CD8-positive, alpha-beta memory T cell (primary cell): ENCODE measurements around the gene UNC13A. TPM values are rescaled to one million over a fixed set of nuclear protein-coding genes. Genes with fewer than 3 reads are reported as not detected.
"Not testable (repeated sequence)": the region's sequence is repeated elsewhere in the genome, so short reads cannot be mapped to it uniquely, and the experiment has no call there.

ENCODE experiments used
- CTCF ChIA-PET: fragments of 350-600 bp; sonication (Branson Sonifier 250); formaldehyde crosslinking; loops from one replicate; lab custom pipeline; 2021; ENCODE audit warnings: antibody characterized with exemption; lab: Charles Lee
- POLR2A ChIA-PET: fragments of 350-600 bp; sonication (Branson Sonifier 250); formaldehyde crosslinking; loops from one replicate; lab custom pipeline; 2021; ENCODE audit warnings: antibody characterized with exemption; lab: Charles Lee
- DNase-seq, 5 donors: peaks; one replicate each; pipeline versions ENCODE4 v3.0.0 to v3.0.0-alpha.2; 2020 to 2022; ENCODE audit warnings: mixed read lengths in 1 of 5
- H3K27ac ChIP-seq: one replicate; pipeline ENCODE4 v1.7.0; 2013; ENCODE audit warnings: low read depth, mild to moderate bottlenecking, low read length, moderate library complexity
- H3K27me3 ChIP-seq: 2 replicates; pipeline ENCODE4 v1.7.0; 2013; ENCODE audit warnings: low read length, mild to moderate bottlenecking; ENCODE audit not compliant: insufficient read depth, poor library complexity, severe bottlenecking
- H3K36me3 ChIP-seq: 2 replicates; pipeline ENCODE4 v1.7.0; 2013; ENCODE audit warnings: mild to moderate bottlenecking, low read length, moderate library complexity; ENCODE audit not compliant: insufficient read depth
- H3K4me1 ChIP-seq: 2 replicates; pipeline ENCODE4 v1.7.0; 2013; ENCODE audit warnings: mild to moderate bottlenecking, low read length, moderate library complexity; ENCODE audit not compliant: insufficient read depth
- H3K4me3 ChIP-seq: 2 replicates; pipeline ENCODE4 v1.7.0; 2013; ENCODE audit warnings: mild to moderate bottlenecking, low read length
- H3K9me3 ChIP-seq: 2 replicates; pipeline ENCODE4 v1.7.0; 2013; ENCODE audit warnings: mild to moderate bottlenecking, low read length
- H3K27ac Mint-ChIP-seq, 8 donors: one replicate each; pipeline ENCODE4 v1.8.0; 2020 to 2021; ENCODE audit warnings: mixed read lengths in 8 of 8, mild to moderate bottlenecking in 6 of 8, inconsistent platforms in 3 of 8, moderate library complexity in 3 of 8
- H3K27me3 Mint-ChIP-seq, 2 donors: one replicate each; pipeline ENCODE4 v1.8.0; 2020 to 2021; ENCODE audit warnings: mixed read lengths in 2 of 2, mild to moderate bottlenecking in 1 of 2, moderate library complexity in 1 of 2
- H3K36me3 Mint-ChIP-seq, 3 donors: one replicate each; pipeline ENCODE4 v1.8.0; 2020 to 2021; ENCODE audit warnings: mixed read lengths in 3 of 3, inconsistent platforms in 1 of 3, mild to moderate bottlenecking in 1 of 3
- H3K4me1 Mint-ChIP-seq, 3 donors: one replicate each; pipeline ENCODE4 v1.8.0; 2020 to 2021; ENCODE audit warnings: mixed read lengths in 3 of 3, inconsistent platforms in 1 of 3, mild to moderate bottlenecking in 1 of 3
- H3K4me3 Mint-ChIP-seq, 7 donors: one replicate each; pipeline ENCODE4 v1.8.0; 2020 to 2021; ENCODE audit warnings: mixed read lengths in 7 of 7, mild to moderate bottlenecking in 6 of 7, moderate library complexity in 4 of 7, inconsistent platforms in 2 of 7
- H3K9me3 Mint-ChIP-seq, 5 donors: one replicate each; pipeline ENCODE4 v1.8.0; 2020 to 2022; ENCODE audit warnings: mixed read lengths in 5 of 5, mild to moderate bottlenecking in 3 of 5, moderate library complexity in 2 of 5, inconsistent platforms in 1 of 5
- polyA plus RNA-seq: library from polyadenylated mRNA; unstranded; fragments of 300-500 nt; fragmentation: Illumina TruSeq; gene quantifications from one replicate; pipeline ENCODE4 v1.2.3, GENCODE V29; 2021
- total RNA-seq, 2 experiments: library from RNA; stranded (reverse); gene quantifications; one replicate each; pipeline ENCODE4 v1.2.3, GENCODE V29; 2021

The UNC13A gene
- total and polyA plus RNA-seq, 3 experiments from 2014 or later, result not detected

DNA sequence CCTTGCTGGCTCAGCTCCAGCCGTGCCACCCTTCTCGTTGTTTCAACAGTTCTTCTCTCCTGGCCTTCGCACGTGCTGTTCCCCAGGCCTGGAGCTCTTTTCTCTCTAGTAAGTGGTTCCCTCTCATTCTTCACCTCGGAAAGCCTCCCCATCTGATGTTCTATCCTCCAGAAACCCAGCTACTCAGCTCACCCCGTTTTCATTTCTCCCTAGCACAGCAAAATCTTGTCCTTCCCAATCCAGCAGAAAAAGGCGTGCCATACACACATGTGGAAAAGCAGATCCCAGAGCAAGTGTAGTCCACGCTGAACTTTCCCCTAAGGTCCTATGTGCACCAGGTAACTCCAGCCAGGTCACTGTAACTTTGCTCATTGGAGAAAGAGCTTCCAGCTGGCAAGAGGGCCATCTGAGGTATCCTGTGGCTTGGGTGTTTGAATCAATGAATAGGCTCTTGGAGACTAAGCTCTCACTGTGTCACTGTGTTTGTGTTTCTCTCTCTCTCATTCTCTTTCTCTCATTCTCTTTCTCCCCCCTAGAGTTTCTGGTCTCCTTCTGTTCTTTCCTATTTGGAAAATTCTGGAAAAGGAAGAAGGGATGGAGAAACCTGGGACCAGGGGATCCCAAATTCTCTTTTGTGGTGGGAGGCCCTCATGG is 83.7 kb downstream of the UNC13A start:
- H3K9me3 Mint-ChIP-seq, result peaks cover 0 to 4% (median 0%) of the 10 kb centered on the region in 5 donors
- no peaks in the 10 kb centered on the region for H3K9me3 ChIP-seq
- no peaks in the 10 kb centered on the region for H3K36me3 Mint-ChIP-seq
- DNase-seq, result no peak
- peaks cover 8% of the 10 kb centered on the region for H3K4me1 ChIP-seq
- no peaks in the 10 kb centered on the region for H3K27me3 ChIP-seq
- ChIA-PET CTCF (interaction anchor here (1.8 kb wide), 1 partner anchor 18 kb away, joined by 4 read pairs; no protein-coding TSS in a partner anchor), POLR2A (no interaction called here)
- H3K27me3 Mint-ChIP-seq, result peaks cover 34 to 45% of the 10 kb centered on the region in 2 donors
- no peak overlapping the region for H3K4me3 ChIP-seq
- H3K4me1 Mint-ChIP-seq, result peaks cover 8 to 10% (median 9%) of the 10 kb centered on the region in 3 donors
- no peak overlapping the region for H3K27ac Mint-ChIP-seq
- H3K27ac ChIP-seq, result no peak overlapping the region
- H3K4me3 Mint-ChIP-seq, result peak overlapping the region in 1 of 7 donors; percentile 37
- H3K36me3 ChIP-seq, result no peaks in the 10 kb centered on the region

DNA sequence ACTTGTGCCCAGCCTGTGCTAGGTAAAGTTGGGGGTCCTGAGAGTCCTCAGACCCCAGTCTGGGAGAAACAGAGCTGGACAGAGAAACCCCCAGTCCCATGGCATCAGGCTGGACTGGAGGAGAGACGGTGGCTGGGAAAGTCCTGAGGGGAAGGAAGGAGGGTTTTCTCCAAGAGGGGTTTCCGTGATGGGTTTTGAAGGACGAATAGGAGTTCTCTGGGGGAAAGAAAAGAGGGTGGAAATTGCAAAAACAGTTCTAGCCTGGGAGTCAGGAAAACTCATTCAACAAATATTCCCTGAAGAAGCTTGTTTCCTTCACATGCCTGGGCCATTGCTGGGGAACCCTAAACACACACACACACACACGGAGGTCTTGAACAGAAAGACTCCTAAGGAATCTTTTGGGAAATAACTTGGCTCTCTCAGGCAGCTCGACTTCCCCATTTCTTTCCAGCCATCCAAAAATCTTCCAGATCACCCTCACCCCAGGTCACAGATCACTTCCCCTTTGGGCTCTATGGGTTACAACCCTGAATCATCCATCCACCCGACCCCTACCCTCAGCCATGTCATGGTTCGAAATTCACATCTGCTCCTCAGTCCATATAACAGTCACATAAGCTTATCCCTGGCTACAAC is 85.2 kb downstream of the UNC13A start:
- no peak for DNase-seq
- no peak overlapping the region for H3K27ac Mint-ChIP-seq
- POLR2A ChIA-PET, result no interaction called here
- H3K9me3 Mint-ChIP-seq, result peaks cover 0 to 2% (median 0%) of the 10 kb centered on the region in 5 donors
- H3K9me3 ChIP-seq, result no peaks in the 10 kb centered on the region
- no peak overlapping the region for H3K4me3 ChIP-seq
- H3K27ac ChIP-seq, result no peak overlapping the region
- H3K36me3 ChIP-seq, result no peaks in the 10 kb centered on the region
- no peaks in the 10 kb centered on the region for H3K27me3 ChIP-seq
- H3K4me3 Mint-ChIP-seq, result peak overlapping the region in 1 of 7 donors; percentile 6
- H3K36me3 Mint-ChIP-seq, result no peaks in the 10 kb centered on the region
- peaks cover 8% of the 10 kb centered on the region for H3K4me1 ChIP-seq
- H3K27me3 Mint-ChIP-seq, result peaks cover 34 to 45% of the 10 kb centered on the region in 2 donors
- CTCF ChIA-PET, result interaction anchor here (1.8 kb wide), 1 partner anchor 19 kb away, joined by 4 read pairs; no protein-coding TSS in a partner anchor
- H3K4me1 Mint-ChIP-seq, result peaks cover 8 to 10% (median 9%) of the 10 kb centered on the region in 3 donors

DNA sequence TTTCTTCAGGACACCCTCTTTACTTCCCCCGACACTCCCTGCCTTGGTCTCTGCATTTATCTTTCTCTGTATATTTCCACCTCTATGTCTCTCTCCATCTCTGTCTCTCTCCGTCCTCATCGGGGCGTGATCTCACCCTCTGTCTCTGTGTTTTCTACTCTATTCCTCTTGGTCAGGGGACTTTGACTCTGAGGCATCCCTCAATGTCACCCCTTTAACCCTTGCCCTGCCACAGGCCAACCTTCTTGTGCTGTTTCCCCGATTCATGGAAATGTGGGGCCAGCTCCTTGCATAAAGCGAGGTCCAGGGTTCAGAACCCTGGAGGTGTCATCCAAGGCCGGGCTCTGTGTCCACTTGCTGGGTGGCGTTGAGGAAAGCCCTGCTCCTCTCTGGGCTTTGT is 85.9 kb downstream of the UNC13A start:
- Histone ChIP-seq H3K36me3 (no peaks in the 10 kb centered on the region), H3K27me3 (no peaks in the 10 kb centered on the region), H3K4me3 (no peak overlapping the region), H3K27ac (no peak overlapping the region), H3K9me3 (no peaks in the 10 kb centered on the region), H3K4me1 (peaks cover 8% of the 10 kb centered on the region)
- ChIA-PET POLR2A (no interaction called here), CTCF (no interaction called here)
- H3K4me1 Mint-ChIP-seq, result peaks cover 8 to 10% (median 9%) of the 10 kb centered on the region in 3 donors
- no peak for DNase-seq
- no peak overlapping the region for H3K4me3 Mint-ChIP-seq
- H3K9me3 Mint-ChIP-seq, result peaks cover 0 to 2% (median 0%) of the 10 kb centered on the region in 5 donors
- no peak overlapping the region for H3K27ac Mint-ChIP-seq
- H3K36me3 Mint-ChIP-seq, result no peaks in the 10 kb centered on the region
- peaks cover 34 to 45% of the 10 kb centered on the region in 2 donors for H3K27me3 Mint-ChIP-seq

DNA sequence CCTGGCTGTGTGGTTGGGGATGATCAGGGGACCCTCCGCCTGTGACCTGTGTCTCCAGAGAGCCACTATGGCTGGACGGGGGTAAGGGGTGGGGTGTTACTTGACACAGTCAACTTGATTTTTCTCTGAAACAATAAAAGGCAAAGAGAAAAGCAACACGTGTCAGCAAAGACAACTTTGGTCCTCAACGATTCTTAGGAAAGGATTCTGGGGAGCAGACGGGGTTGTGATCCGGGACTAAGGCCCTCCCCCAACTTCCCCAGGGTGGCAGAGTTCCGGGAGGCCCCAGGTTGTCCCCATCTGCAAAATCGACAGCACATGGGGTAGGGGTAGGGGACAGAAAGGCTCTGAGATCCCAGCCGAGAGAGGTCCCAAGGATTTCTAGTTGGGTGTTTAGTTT is 86.5 kb downstream of the UNC13A start:
- Mint-ChIP-seq H3K27ac (no peak overlapping the region), H3K9me3 (peaks cover 0 to 2% (median 0%) of the 10 kb centered on the region in 5 donors)

DNA sequence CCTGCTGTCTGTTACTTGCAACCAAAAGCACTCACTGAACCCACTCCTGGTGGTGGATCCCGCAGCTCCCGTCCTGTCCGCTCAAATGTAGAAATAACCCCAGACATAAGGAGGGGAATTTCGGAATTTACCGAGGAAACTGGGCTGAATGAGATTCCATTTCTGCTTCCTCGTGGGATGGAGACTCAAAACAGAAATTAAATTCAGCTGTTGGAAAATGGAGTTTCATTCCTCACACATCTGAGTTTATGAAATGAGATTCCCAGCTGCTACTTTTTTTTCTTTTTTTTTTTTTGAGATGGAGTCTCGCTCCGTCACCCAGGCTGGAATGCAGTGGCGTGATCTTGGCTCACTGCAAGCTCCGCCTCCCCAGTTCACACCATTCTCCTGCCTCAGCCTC is 88.4 kb downstream of the UNC13A start:
- Histone ChIP-seq H3K4me3 (no peak overlapping the region), H3K36me3 (no peaks in the 10 kb centered on the region), H3K27me3 (no peaks in the 10 kb centered on the region), H3K27ac (no peak overlapping the region), H3K4me1 (no peaks in the 10 kb centered on the region), H3K9me3 (no peaks in the 10 kb centered on the region)
- H3K4me1 Mint-ChIP-seq, result peaks cover 0 to 2% (median 0%) of the 10 kb centered on the region in 3 donors
- DNase-seq, result no peak
- H3K4me3 Mint-ChIP-seq, result no peak overlapping the region
- no peaks in the 10 kb centered on the region for H3K36me3 Mint-ChIP-seq
- CTCF ChIA-PET, result interaction anchor here (0.6 kb wide), 1 partner anchor 117 kb away, joined by 3 read pairs; no protein-coding TSS in a partner anchor
- H3K9me3 Mint-ChIP-seq, result no peaks in the 10 kb centered on the region
- peaks cover 29 to 37% of the 10 kb centered on the region in 2 donors for H3K27me3 Mint-ChIP-seq
- POLR2A ChIA-PET, result no interaction called here
- H3K27ac Mint-ChIP-seq, result no peak overlapping the region

More for the DNA sequence above, 86.5 kb downstream of the UNC13A start:
- no peak for DNase-seq
- H3K36me3 ChIP-seq, result no peaks in the 10 kb centered on the region
- Mint-ChIP-seq H3K36me3 (no peaks in the 10 kb centered on the region), H3K4me1 (peaks cover 5 to 6% (median 5%) of the 10 kb centered on the region in 3 donors), H3K27me3 (peaks cover 32 to 41% of the 10 kb centered on the region in 2 donors), H3K4me3 (no peak overlapping the region)
- peaks cover 8% of the 10 kb centered on the region for H3K4me1 ChIP-seq
- H3K4me3 ChIP-seq, result no peak overlapping the region
- H3K9me3 ChIP-seq, result no peaks in the 10 kb centered on the region
- ChIA-PET POLR2A (no interaction called here), CTCF (no interaction called here)
- H3K27me3 ChIP-seq, result no peaks in the 10 kb centered on the region
- no peak overlapping the region for H3K27ac ChIP-seq

DNA sequence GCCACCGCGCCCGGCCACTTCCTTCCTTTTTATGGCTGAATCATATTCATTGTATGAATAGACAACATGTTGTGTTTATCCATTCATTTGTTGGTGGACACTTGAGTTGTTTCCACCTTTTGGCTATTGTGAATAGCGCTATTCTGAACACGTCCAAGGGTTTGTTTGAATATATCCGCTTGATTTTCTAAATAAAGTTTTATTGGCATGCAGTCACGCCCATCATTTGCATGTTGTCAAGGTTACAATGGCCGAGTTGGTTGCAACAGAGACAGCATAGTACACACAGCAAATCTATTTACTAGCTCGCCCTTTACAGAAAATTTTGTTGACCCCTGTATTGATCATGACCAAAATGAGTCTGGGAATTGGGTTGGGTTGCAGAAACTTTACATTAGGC is 89.2 kb downstream of the UNC13A start:
- no peaks in the 10 kb centered on the region for H3K9me3 ChIP-seq
- no peak overlapping the region for H3K4me3 ChIP-seq
- no peaks in the 10 kb centered on the region for H3K36me3 Mint-ChIP-seq
- no peak for DNase-seq
- H3K27me3 Mint-ChIP-seq, result peaks cover 27 to 30% of the 10 kb centered on the region in 2 donors
- H3K27ac Mint-ChIP-seq, result no peak overlapping the region
- no peaks in the 10 kb centered on the region for H3K36me3 ChIP-seq
- H3K9me3 Mint-ChIP-seq, result no peaks in the 10 kb centered on the region
- POLR2A ChIA-PET, result no interaction called here
- peaks cover 0 to 2% (median 0%) of the 10 kb centered on the region in 3 donors for H3K4me1 Mint-ChIP-seq
- H3K27ac ChIP-seq, result no peak overlapping the region
- H3K4me3 Mint-ChIP-seq, result no peak overlapping the region
- H3K27me3 ChIP-seq, result no peaks in the 10 kb centered on the region
- CTCF ChIA-PET, result no interaction called here
- H3K4me1 ChIP-seq, result no peaks in the 10 kb centered on the region

DNA sequence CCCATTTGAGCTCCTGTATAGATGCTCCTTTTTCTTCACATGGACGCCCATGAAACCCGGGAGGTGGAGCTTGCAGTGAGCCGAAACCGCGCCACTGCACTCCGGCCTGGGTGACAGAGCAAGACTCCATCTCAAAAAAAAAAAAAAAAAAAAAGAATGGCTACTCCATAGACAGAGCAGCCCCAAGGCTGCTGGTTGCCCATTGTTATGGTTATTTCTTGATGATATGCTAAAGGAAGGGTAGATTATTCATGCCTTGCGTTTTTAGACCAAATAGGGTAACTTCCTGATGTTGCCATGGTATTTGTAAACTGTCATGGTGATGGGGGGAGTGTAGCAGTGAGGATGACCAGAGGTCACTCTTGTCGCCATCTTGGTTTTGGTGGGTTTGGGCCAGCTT is 90.1 kb downstream of the UNC13A start:
- CTCF ChIA-PET, H3K4me3 ChIP-seq, H3K4me3 Mint-ChIP-seq, H3K27ac ChIP-seq, H3K4me1 Mint-ChIP-seq, H3K27me3 ChIP-seq, H3K9me3 ChIP-seq, H3K4me1 ChIP-seq, H3K27ac Mint-ChIP-seq, H3K9me3 Mint-ChIP-seq, POLR2A ChIA-PET, DNase-seq, H3K36me3 Mint-ChIP-seq, H3K36me3 ChIP-seq: not testable (repeated sequence)
- H3K27me3 Mint-ChIP-seq, result peaks cover 19 to 21% of the 10 kb centered on the region in 2 donors

DNA sequence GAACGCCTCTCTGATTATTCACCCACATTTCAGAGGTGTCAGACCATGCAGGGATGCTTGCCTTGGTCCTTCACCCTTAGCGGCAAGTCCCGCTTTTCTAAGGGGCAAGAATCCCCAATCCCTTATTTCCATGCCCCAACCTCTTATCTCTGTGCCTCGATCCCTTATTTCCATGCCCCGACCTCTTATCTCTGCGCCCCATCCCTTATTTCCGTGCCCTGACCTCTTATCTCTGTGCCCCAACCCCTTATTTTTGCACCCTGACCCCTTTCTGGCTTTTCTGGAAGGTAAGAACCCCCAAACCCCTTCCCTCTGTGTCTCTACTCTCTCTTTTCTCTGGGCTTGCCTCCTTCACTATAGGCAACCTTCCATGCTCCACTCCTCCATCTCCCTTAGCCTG is 93.9 kb downstream of the UNC13A start:
- H3K27ac Mint-ChIP-seq, H3K4me1 Mint-ChIP-seq, H3K27ac ChIP-seq, H3K4me1 ChIP-seq, CTCF ChIA-PET, POLR2A ChIA-PET, H3K36me3 ChIP-seq, DNase-seq, H3K4me3 ChIP-seq, H3K27me3 ChIP-seq, H3K9me3 Mint-ChIP-seq, H3K36me3 Mint-ChIP-seq, H3K9me3 ChIP-seq, H3K4me3 Mint-ChIP-seq: not testable (repeated sequence)
- peaks cover 16 to 22% of the 10 kb centered on the region in 2 donors for H3K27me3 Mint-ChIP-seq
